ENCODE data around the gene PGC. TPM values are rescaled to one million over a fixed set of nuclear protein-coding genes. Genes with fewer than 3 reads are reported as not detected.

Gene PGC
- total and polyA plus RNA-seq, 2 of the 8 experiments (the other 6 are each of a cell fraction or from before 2014, with no cell fraction given) = 0.09 TPM; not detected in 1

DNA sequence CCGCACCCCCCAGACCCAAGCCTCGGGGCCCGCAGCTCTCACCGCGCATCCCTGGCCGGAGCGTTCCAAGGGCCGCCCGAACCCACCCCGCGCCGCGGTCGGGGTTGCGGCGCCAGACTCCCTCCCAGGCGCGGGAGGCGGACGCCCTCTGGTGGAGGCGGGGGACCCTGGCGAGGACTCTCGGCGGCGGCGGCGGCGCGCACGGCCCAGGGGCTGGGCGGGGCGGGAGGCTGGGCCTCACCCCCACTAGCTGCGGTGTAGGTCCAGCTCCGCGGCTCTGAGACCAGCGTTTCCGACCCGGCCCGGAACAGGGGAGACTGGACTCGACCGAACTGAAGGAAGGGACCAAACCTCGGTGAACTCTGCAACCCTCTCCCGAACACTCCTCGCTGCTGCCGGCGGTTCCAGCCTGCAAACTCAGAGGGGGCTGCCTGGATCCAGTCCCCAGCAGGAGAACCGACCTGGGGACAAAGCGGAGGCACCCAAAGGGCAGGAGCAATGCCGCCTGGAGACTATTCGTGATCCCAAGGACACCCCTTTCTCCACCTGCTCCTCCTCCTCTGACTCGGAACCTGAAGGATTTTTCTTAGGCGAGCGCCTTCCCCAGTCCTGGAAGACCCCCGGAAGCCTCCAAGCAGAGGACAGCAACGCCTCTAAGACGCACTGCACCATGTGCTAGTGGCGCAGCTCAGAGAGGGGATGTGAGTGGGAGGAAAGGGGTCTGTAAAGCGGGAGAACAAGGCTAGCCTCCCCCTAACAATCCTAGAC lies 39.4 kb upstream of the PGC start (continued):
- TF ChIP-seq CTBP2 (IDR thresholded peaks at IDR 0.05; ENCODE audit: borderline replicate concordance, insufficient read depth, insufficient read length, low read length) = peak; percentile 25
- no peak for TF ChIP-seq CHD1 (IDR thresholded peaks at IDR 0.05; ENCODE audit: low read depth, low read length)
- TF ChIP-seq TCF12 (IDR thresholded peaks at IDR 0.05; ENCODE audit: low read depth, low read length) = no peak
- TF ChIP-seq KDM4A (IDR thresholded peaks at IDR 0.05; ENCODE audit: low read depth, low read length, severe bottlenecking) = no peak
- TF ChIP-seq HDAC6 (IDR thresholded peaks at IDR 0.05; ENCODE audit: low read depth, low read length) = no peak
- TF ChIP-seq SIRT6 (IDR thresholded peaks at IDR 0.05; ENCODE audit: low read length) = no peak
- no peak for TF ChIP-seq BRCA1 (IDR thresholded peaks at IDR 0.05; ENCODE audit: low read depth, low read length)
- TF ChIP-seq KDM1A (IDR thresholded peaks at IDR 0.05; ENCODE audit: borderline replicate concordance, low read length) = no peak
- no peak for TF ChIP-seq SP2 (IDR thresholded peaks at IDR 0.05; ENCODE audit: low read length)
- TF ChIP-seq CHD2 (IDR thresholded peaks at IDR 0.05; ENCODE audit: low read length) = no peak
- TF ChIP-seq, protein P1, sequence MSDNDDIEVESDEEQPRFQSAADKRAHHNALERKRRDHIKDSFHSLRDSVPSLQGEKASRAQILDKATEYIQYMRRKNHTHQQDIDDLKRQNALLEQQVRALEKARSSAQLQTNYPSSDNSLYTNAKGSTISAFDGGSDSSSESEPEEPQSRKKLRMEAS (IDR thresholded peaks at IDR 0.05) = no peak; the same call in 1 of the 2 replicates
- no peak for TF ChIP-seq POLR2AphosphoS5 (IDR thresholded peaks at IDR 0.05; ENCODE audit: low read depth, low read length)
- TF ChIP-seq BCL11A (IDR thresholded peaks at IDR 0.05; ENCODE audit: low read depth in 2 of 2, low read length in 2 of 2) = no peak
- no peak for TF ChIP-seq NANOG (IDR thresholded peaks at IDR 0.05; ENCODE audit: insufficient read depth, low read depth, low read length, poor library complexity, severe bottlenecking)
- TF ChIP-seq GABPA (IDR thresholded peaks at IDR 0.05; ENCODE audit: borderline replicate concordance, insufficient read depth, low read length) = no peak
- TF ChIP-seq RNF2 (IDR thresholded peaks at IDR 0.05; ENCODE audit: borderline replicate concordance, low read depth, low read length, missing control alignments, poor library complexity, severe bottlenecking) = no peak
- TF ChIP-seq E2F6 (IDR thresholded peaks at IDR 0.05) = no peak
- TF ChIP-seq RBBP5 (IDR thresholded peaks at IDR 0.05; ENCODE audit: borderline replicate concordance, low read depth, low read length) = peak; percentile 1; the same call in 1 of the 2 replicates
- TF ChIP-seq USF2 (IDR thresholded peaks at IDR 0.05; ENCODE audit: low read length) = no peak
- TF ChIP-seq JUN (IDR thresholded peaks at IDR 0.05; ENCODE audit: low read depth, low read length) = no peak
- TF ChIP-seq YY1 (IDR thresholded peaks at IDR 0.05; ENCODE audit: low read depth, low read length) = no peak

Measured in H1 (cell line).